Measurements from ENCODE around the gene ARHGAP28. TPM values are rescaled to one million over a fixed set of nuclear protein-coding genes. Genes with fewer than 3 reads are reported as not detected.

ARHGAP28 gene
- total RNA-seq, 4 donors from 2014 or later, result 3.6 to 7.8 (median 6.0) TPM

GRCh38 chr18:6855767-6856166, 126.3 kb downstream of the ARHGAP28 start:
- TF ChIP-seq POLR2A (IDR thresholded peaks at IDR 0.05) (no peak), EP300 (IDR thresholded peaks at IDR 0.05) (no peak)
- Histone ChIP-seq H3K36me3 (peaks cover 0 to 41% (median 0%) of the 10 kb centered on the region in 3 donors), H3K27ac (no peak overlapping the region), H3K27me3 (no peaks in the 10 kb centered on the region), H3K9me3 (peaks cover 0 to 12% (median 5%) of the 10 kb centered on the region in 4 donors), H3K4me3 (no peak overlapping the region), H3K4me1 (no peaks in the 10 kb centered on the region)
- DNase-seq (ENCODE audit: low spot score in 2 of 2), result no peak
- WGBS, 2 donors, result 73 to 87% methylated on average over 9 to 12 of the region's 12 CpGs

GRCh38 chr18:6857300-6857699, 127.8 kb downstream of the ARHGAP28 start:
- Histone ChIP-seq H3K4me1 (no peaks in the 10 kb centered on the region), H3K27me3 (no peaks in the 10 kb centered on the region), H3K27ac (no peak overlapping the region), H3K36me3 (peaks cover 0 to 30% (median 0%) of the 10 kb centered on the region in 3 donors), H3K4me3 (no peak overlapping the region), H3K9me3 (peaks cover 0 to 7% (median 0%) of the 10 kb centered on the region in 4 donors)
- DNase-seq (ENCODE audit: low spot score in 2 of 2), result no peak
- no peak for TF ChIP-seq POLR2A (IDR thresholded peaks at IDR 0.05)
- TF ChIP-seq CTCF (IDR thresholded peaks at IDR 0.05), result no peak
- no peak for TF ChIP-seq EP300 (IDR thresholded peaks at IDR 0.05)
- WGBS, 2 donors, result 87 to 90% methylated on average over 12 of the region's 12 CpGs

GRCh38 chr18:6859676-6860422, 130.3 kb downstream of the ARHGAP28 start:
- Histone ChIP-seq H3K9me3 (peaks cover 0 to 4% (median 0%) of the 10 kb centered on the region in 4 donors), H3K4me1 (no peaks in the 10 kb centered on the region), H3K27me3 (no peaks in the 10 kb centered on the region), H3K36me3 (peaks cover 0 to 8% (median 0%) of the 10 kb centered on the region in 3 donors), H3K4me3 (no peak overlapping the region), H3K27ac (no peak overlapping the region)
- WGBS, 2 donors, result 75 to 78% methylated on average over 4 of the region's 4 CpGs
- DNase-seq (ENCODE audit: low spot score in 2 of 2), result no peak
- TF ChIP-seq POLR2A (IDR thresholded peaks at IDR 0.05) (no peak), EP300 (IDR thresholded peaks at IDR 0.05) (no peak), CTCF (IDR thresholded peaks at IDR 0.05) (no peak)

GRCh38 chr18:6860804-6861448, 131.4 kb downstream of the ARHGAP28 start:
- 54 to 65% methylated on average over 4 of the region's 4 CpGs for WGBS, 2 donors
- no peak overlapping the region for H3K4me3 ChIP-seq
- TF ChIP-seq EP300 (IDR thresholded peaks at IDR 0.05) (no peak), POLR2A (IDR thresholded peaks at IDR 0.05) (no peak), CTCF (IDR thresholded peaks at IDR 0.05) (no peak)
- no peaks in the 10 kb centered on the region for H3K36me3 ChIP-seq
- no peaks in the 10 kb centered on the region for H3K9me3 ChIP-seq
- H3K27ac ChIP-seq, result no peak overlapping the region
- DNase-seq (ENCODE audit: low spot score in 2 of 2), result no peak
- H3K4me1 ChIP-seq, result no peaks in the 10 kb centered on the region
- H3K27me3 ChIP-seq, result no peaks in the 10 kb centered on the region

GRCh38 chr18:6865251-6865650, 135.7 kb downstream of the ARHGAP28 start:
- no peaks in the 10 kb centered on the region for H3K36me3 ChIP-seq
- H3K27me3 ChIP-seq, result no peaks in the 10 kb centered on the region
- H3K4me1 ChIP-seq, result no peaks in the 10 kb centered on the region
- no peaks in the 10 kb centered on the region for H3K9me3 ChIP-seq
- TF ChIP-seq POLR2A (IDR thresholded peaks at IDR 0.05), result no peak
- no peak for TF ChIP-seq CTCF (IDR thresholded peaks at IDR 0.05)
- H3K4me3 ChIP-seq, result no peak overlapping the region
- no peak overlapping the region for H3K27ac ChIP-seq
- no peak for DNase-seq (ENCODE audit: low spot score in 2 of 2)
